ENCODE results near the gene ZNF746.
A peak's percentile ranks its signal among the peaks of the same experiment; 100 is the strongest.

The ZNF746 gene

DNA sequence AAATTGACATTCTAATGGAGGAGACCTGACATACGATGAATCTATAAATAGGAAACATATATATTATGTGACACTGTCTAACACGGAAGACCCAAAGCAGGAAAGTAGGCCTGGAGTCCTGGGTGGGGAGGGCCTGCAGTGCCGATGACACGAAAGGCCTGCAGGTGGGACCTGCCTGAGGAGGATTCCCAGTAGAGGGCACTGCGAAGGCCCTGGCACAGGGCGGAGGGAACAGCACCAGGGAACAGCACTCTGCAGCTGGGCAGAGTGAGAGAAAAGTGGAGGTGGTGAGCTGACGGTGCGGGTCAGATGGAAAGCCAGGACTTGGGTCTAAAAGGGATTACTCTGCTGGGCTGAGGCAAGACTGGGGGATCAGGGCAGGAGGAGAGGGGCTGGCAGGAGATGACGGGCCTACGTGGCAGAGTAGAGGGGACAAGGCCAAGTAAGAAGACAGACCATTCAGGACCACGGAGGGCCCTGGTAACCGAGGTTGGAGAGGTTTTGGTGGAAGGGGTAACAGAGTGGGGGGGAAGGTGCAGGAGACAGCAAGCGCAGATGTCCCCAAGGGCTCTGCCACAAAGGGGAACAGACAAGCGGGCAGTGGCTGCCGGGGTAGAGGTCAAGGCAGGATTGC lies 8.1 kb downstream of the ZNF746 start:
- DNase-seq, result no peak

DNA sequence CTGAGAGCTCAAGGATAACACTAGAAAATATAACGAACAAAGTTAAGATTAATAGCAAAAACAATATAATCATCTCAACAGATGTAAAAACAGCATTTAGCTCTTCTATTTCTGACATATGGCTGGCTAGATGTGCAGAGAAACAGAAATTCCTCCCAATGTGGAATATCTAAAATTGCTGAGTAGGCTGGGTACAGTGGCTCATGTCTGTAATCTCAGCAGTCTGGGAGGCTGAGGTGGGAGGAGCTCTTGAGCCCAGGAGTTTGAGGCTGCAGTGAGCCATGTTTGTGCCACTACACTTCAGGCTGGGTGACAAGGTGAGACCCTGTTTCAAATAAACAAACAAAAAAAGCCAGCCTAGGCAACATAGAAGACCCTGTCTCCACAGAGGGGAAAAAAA lies 18.0 kb downstream of the ZNF746 start:
- no peak for DNase-seq

- DNase-seq, result no peak
Measured at GRCh38 chr7:149478754-149479153, 18.9 kb downstream of the ZNF746 start.

DNA sequence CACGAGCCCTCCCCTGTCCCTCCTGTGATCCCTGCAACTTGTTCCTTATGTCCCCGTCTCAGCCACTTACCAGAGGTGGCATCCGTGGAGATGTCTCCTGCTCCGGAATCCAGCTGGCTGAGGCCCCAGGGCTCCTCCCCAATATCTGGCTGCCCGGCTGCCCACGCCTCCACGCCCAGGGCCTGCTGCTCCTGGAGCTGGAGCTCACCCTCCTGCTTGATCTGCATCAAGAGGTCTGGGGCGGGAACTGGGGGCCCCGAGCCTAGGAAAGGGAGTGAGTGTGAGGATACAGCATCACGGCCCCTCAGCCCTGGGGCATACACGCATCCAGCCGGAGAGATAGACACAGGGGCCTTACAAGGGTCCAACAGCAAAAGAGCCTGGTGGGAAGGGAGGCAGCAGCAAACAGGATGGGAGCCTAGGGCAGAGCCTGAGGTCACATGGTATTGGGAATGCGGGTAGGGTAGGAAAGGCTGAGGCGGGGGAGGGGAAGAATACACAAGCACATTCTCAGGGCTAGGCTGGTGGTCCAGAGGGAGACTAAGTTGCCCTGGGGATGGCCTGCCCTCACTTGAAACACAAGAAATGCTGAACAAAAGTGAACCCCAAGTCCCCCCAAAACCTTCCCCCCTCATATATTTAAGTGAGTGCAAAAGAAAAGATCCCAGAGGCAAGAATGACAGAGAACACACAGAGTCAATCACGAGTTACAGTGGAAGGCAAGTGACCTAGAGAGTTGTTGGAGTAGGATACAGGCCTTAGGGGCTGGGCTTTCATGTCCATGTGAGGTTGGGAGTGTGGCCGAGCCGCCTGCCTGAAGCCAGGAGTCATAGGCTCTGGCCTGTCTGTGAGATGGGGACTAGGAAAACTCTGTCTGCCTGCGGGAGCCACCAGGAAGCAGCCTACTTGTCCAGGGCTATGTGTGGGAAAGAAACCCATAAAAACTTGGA lies 19.8 kb downstream of the ZNF746 start:
- no peak for DNase-seq

- DNase-seq, result no peak
Measured at GRCh38 chr7:149476791-149477190, 20.8 kb downstream of the ZNF746 start.

GRCh38 chr7:149475121-149476045 lies 22.2 kb downstream of the ZNF746 start:
- DNase-seq, result no peak

- DNase-seq, result no peak
Measured at GRCh38 chr7:149474309-149475120, 23.1 kb downstream of the ZNF746 start.

DNA sequence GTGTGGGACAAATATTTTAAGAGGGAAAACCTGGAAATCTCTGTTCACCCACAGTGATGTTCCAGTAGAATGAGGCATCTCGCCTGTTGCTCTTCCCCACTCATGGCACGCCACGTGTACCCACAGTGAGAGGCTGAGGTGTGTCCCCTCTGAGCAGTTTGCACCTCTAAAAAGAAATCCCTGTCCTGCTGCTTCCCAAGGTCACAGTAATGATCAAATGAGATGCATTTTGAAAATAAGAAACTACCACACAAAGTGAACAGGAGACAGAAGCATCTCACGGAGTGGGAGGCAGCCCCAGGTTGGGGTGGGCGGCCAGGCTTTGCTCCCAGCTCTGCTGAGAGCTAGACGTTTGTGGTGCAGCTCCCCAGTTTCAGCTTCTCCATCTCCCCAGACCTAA lies 24.4 kb downstream of the ZNF746 start:
- no peak for DNase-seq

DNA sequence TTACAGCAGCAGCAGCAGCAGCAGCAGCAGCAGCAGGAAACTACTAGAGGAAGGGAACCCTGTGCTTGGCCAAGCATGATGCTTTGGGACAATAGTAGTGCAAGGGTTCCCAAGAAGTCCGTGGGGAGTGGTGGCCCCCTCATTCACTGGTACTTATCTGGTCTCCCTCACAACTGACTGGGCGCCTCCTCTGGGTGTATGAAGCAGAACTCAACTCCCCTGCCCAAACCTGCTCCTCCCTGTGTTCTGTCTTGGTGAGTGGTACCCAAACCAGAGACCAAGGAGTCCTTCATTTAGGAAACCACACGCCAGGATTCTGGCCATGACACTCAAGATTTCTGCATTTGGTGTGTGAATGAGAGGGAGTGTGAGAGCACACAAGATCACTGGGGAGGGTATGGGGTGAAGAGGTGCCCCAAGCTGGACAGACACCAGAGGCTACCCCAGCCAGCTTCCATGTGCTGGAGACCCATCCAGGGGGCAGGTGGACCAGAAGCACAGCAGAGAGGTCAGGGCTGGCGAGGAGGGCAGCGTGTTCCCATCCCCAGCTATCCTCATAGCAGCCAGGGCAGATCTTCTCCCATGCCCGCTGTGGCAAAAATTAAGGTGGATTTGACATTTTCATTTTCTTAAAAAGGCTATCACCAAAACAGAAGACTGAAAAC lies 26.2 kb downstream of the ZNF746 start:
- no peak for DNase-seq

- DNase-seq, result no peak
Measured at GRCh38 chr7:149469806-149470205, 27.8 kb downstream of the ZNF746 start.

GRCh38 chr7:149468208-149468607 lies 29.4 kb downstream of the ZNF746 start:
- no peak for DNase-seq

DNA sequence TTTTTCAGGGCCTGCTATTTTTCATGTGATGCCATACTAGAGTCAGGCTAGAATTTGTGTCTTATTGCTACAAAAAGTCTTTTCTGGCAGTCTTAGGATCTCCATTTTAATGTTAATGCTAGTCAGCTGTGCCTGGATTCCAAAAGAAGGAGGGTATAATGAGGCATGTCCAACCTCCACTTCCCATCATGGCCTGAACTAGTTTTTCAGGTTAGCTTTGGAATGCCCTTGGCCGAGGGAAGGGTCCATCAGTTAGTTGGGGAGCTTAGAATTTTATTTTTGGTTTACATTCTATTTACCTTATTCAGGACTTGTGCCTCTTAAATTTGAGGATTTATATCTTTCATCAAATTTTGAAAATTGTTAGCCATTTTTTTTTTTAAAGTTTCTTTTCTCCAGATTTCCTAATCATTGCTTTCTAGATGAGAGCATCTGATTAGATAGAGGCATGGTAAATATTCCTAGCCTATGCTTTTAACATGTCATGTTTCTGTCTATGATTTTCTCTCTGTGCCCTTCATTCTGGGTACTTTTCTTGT lies 30.2 kb downstream of the ZNF746 start:
- DNase-seq, result no peak

GRCh38 chr7:149466364-149466763 lies 31.2 kb downstream of the ZNF746 start:
- DNase-seq, result no peak

- DNase-seq, result no peak
Measured at GRCh38 chr7:149463500-149464161, 34.0 kb downstream of the ZNF746 start.

DNA sequence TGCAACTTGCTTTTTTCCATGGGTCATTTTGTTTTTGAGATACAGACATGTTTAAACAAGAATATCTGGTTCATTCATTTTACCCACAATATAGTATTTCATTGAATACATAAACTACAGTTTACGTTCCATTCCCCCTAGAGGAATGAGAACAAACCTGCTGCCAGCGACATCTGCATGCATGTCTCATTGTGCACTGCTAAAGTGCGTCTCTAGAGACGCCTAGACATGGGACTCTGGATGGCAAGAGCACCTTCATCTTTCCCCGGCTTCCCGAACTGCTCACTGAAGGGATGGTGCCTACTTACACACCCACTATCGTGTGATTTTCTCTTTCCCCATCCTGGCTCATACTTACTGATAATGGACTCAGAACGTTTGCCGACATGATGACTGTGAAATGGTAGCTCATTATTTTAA lies 35.5 kb downstream of the ZNF746 start:
- DNase-seq, result no peak

- DNase-seq, result peak; percentile 68
Measured at GRCh38 chr7:149460493-149461277, 36.9 kb downstream of the ZNF746 start, which contains the start of gene ZNF777. Gene ZNF777, minus strand, starts transcription at chr7:149461062. Its CDS starts 5,040 bp downstream, at chr7:149456022.

DNA sequence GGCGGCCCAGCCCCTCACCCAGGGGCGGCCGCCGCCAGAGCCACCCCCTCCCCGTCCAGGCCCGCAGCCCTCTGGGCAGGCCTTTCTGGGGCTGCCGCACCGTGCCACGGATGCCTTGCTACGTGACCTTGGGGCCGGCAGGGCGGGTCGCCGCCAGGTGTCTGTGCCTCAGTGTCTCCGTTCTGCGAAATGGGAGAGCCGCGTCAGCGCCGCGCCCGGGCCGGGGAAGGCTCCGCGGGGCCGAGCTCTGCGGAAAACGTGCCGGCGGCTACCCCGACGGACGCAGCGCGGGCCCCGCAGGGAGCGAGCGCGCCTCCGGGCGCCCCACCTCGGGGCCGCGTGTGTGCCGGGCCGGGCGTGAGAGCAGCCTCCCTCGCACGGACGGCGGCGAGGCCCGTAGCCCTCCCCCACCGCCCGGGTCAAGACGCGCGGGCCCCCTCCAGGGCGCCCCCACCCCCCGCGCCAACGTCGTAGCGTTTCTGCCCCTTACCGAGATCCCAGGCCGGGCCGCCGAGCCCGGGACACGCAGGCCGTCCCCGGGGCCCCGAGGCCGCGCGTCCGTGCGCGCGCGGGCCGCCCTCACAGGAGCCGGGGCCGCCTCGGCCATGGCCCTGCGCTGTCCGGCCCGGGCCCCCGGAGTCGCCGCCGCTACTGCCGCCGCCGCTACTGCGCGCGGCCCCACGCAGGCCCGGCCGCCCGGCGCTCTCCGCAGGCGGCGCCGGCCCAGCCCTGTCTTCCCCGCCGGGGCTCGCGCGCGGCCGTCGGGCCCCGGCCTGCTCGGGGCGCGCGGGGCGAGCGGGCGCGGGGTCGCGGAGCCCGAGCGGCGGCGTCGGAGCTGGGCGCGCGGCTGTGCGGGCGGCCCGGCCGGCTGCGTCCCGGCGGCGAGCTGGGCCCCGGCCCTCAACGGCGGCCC lies 37.8 kb downstream of the ZNF746 start:
- DNase-seq, result no peak

DNA sequence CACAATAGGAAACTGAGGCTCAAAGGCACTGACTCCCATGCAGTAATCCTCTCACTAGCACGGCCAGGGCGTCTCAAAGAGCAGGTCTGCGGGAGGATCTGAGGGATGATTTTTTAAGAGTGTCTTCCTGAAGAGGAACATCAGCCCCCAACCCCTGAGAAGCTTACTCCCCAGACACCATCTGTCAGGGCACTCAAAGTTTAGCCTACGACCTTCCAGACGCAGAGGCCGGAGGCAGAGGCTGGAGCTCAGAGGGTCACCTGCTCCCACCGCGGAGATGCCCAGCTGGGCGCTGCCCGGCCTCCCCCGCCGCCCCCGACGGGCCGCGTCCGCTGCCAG lies 38.4 kb downstream of the ZNF746 start:
- no peak for DNase-seq

GRCh38 chr7:149458235-149458634 lies 39.4 kb downstream of the ZNF746 start:
- no peak for DNase-seq

All from NCI-H2227 treated with DMSO at 0.1 percent for 48 hours (cell line).